H9 (cell line): ENCODE data around the gene CHI3L2. TPM values are rescaled to one million over a fixed set of nuclear protein-coding genes. Genes with fewer than 3 reads are reported as not detected.

Source experiments
- DNase-seq: peaks from one replicate; pipeline ENCODE4 v3.0.0-alpha.2; 2017
- H2AFZ ChIP-seq: one replicate; pipeline ENCODE4 v1.6.1; 2013; ENCODE audit warnings: mild to moderate bottlenecking, low read length, control low read depth, moderate library complexity
- H2AK5ac ChIP-seq: 2 replicates; pipeline ENCODE4 v1.6.1; 2013; ENCODE audit warnings: low read length, control low read depth, mixed read lengths; ENCODE audit not compliant: insufficient read length
- H2BK120ac ChIP-seq: one replicate; pipeline ENCODE4 v1.6.1; 2013; ENCODE audit warnings: low read depth, mild to moderate bottlenecking, low read length, control low read depth, inconsistent platforms; ENCODE audit not compliant: poor library complexity, severe bottlenecking
- H2BK12ac ChIP-seq: 2 replicates; pipeline ENCODE4 v1.6.1; 2013; ENCODE audit warnings: low read length, control low read depth, mixed read lengths, low read depth; ENCODE audit not compliant: insufficient read length
- H2BK15ac ChIP-seq: 2 replicates; pipeline ENCODE4 v1.6.1; 2013; ENCODE audit warnings: low read depth, low read length, control low read depth
- H2BK20ac ChIP-seq: one replicate; pipeline ENCODE4 v1.6.1; 2013; ENCODE audit warnings: low read depth, mild to moderate bottlenecking, low read length, control low read depth, inconsistent platforms; ENCODE audit not compliant: poor library complexity, severe bottlenecking
- H2BK5ac ChIP-seq: 2 replicates; pipeline ENCODE4 v1.6.1; 2013; ENCODE audit warnings: low read length, control low read depth, mixed read lengths; ENCODE audit not compliant: insufficient read length
- H3K14ac ChIP-seq: 2 replicates; pipeline ENCODE4 v1.6.1; 2013; ENCODE audit warnings: low read length, control low read depth; ENCODE audit not compliant: insufficient read depth
- H3K18ac ChIP-seq: 2 replicates; pipeline ENCODE4 v1.6.1; 2013; ENCODE audit warnings: low read depth, mild to moderate bottlenecking, mixed read lengths, low read length, control low read depth; ENCODE audit not compliant: insufficient read length
- H3K23ac ChIP-seq: 2 replicates; pipeline ENCODE4 v1.6.1; 2013; ENCODE audit warnings: low read length, control low read depth, mixed read lengths, low read depth; ENCODE audit not compliant: insufficient read length
- H3K23me2 ChIP-seq: 2 replicates; pipeline ENCODE4 v1.6.1; 2013; ENCODE audit warnings: low read depth, mild to moderate bottlenecking, mixed read lengths, low read length, control low read depth; ENCODE audit not compliant: insufficient read length, poor library complexity, severe bottlenecking
- H3K27ac ChIP-seq: 2 replicates; pipeline ENCODE4 v1.5.1; 2013; ENCODE audit warnings: low read length, control low read depth, mixed read lengths, low read depth; ENCODE audit not compliant: insufficient read length
- H3K27me3 ChIP-seq: 2 replicates; pipeline ENCODE4 v1.6.1; 2013; ENCODE audit warnings: low read length, control low read depth, inconsistent platforms; ENCODE audit not compliant: insufficient read depth
- H3K4ac ChIP-seq: 2 replicates; pipeline ENCODE4 v1.6.1; 2013; ENCODE audit warnings: low read depth, mild to moderate bottlenecking, control low read depth, inconsistent platforms, low read length, moderate library complexity
- H3K4me1 ChIP-seq: 2 replicates; pipeline ENCODE4 v1.6.1; 2013; ENCODE audit warnings: low read length, control low read depth, inconsistent platforms; ENCODE audit not compliant: insufficient read depth
- H3K4me2 ChIP-seq: 2 replicates; pipeline ENCODE4 v1.6.1; 2013; ENCODE audit warnings: low read length, control low read depth, mixed read lengths; ENCODE audit not compliant: insufficient read length, insufficient read depth
- H3K56ac ChIP-seq: 2 replicates; pipeline ENCODE4 v1.6.1; 2013; ENCODE audit warnings: low read depth, mild to moderate bottlenecking, mixed read lengths, low read length, control low read depth; ENCODE audit not compliant: insufficient read length
- H3K79me1 ChIP-seq: 2 replicates; pipeline ENCODE4 v1.6.1; 2013; ENCODE audit warnings: low read depth, mild to moderate bottlenecking, moderate library complexity, low read length, control low read depth, inconsistent platforms; ENCODE audit not compliant: insufficient read depth, poor library complexity, severe bottlenecking
- H3K79me2 ChIP-seq: 2 replicates; pipeline ENCODE4 v1.6.1; 2013; ENCODE audit warnings: low read length, control low read depth, inconsistent platforms; ENCODE audit not compliant: insufficient read depth
- H3K9ac ChIP-seq: 2 replicates; pipeline ENCODE4 v1.6.1; 2013; ENCODE audit warnings: low read length, control low read depth, mixed read lengths; ENCODE audit not compliant: insufficient read length; ENCODE audit errors: extremely low read depth
- H3K9me3 ChIP-seq: one replicate; pipeline ENCODE4 v1.6.1; 2013; ENCODE audit warnings: low read depth, low read length, inconsistent platforms; ENCODE audit not compliant: control insufficient read depth
- H3T11ph ChIP-seq: one replicate; pipeline ENCODE4 v1.6.1; 2013; ENCODE audit warnings: mild to moderate bottlenecking, low read length, control low read depth, inconsistent platforms
- H4K20me1 ChIP-seq: one replicate; pipeline ENCODE4 v1.6.1; 2013; ENCODE audit not compliant: control insufficient read depth, insufficient read length, insufficient read depth
- H4K5ac ChIP-seq: 2 replicates; pipeline ENCODE4 v1.6.1; 2013; ENCODE audit warnings: low read depth, mild to moderate bottlenecking, mixed read lengths, low read length, control low read depth; ENCODE audit not compliant: insufficient read length
- H4K8ac ChIP-seq: replicated peaks from 2 replicates; pipeline ENCODE4 v1.6.1; 2013; ENCODE audit warnings: low read length, control low read depth, mixed read lengths, low read depth; ENCODE audit not compliant: insufficient read length
- H4K91ac ChIP-seq: 2 replicates; pipeline ENCODE4 v1.6.1; 2013; ENCODE audit warnings: low read depth, mild to moderate bottlenecking, moderate library complexity, mixed read lengths, low read length, control low read depth; ENCODE audit not compliant: insufficient read length
- H3K27ac Mint-ChIP-seq, 3 experiments: 2 replicates in 2 of 3; 3 replicates in 1 of 3; pipeline ENCODE4 v1.8.0; 2020 to 2021; ENCODE audit warnings: mixed read lengths in 3 of 3, mild to moderate bottlenecking in 1 of 3, moderate library complexity in 1 of 3
- H3K27me3 Mint-ChIP-seq: 2 replicates; pipeline ENCODE4 v1.8.0; 2021; ENCODE audit warnings: low read depth, mild to moderate bottlenecking, moderate library complexity, mixed read lengths
- H3K36me3 Mint-ChIP-seq, 3 experiments: 2 replicates in 2 of 3; 3 replicates in 1 of 3; pipeline ENCODE4 v1.8.0; 2020 to 2021; ENCODE audit warnings: low read depth in 3 of 3, mixed read lengths in 3 of 3; ENCODE audit not compliant: insufficient read depth in 1 of 3
- H3K4me1 Mint-ChIP-seq, 2 experiments: 2 replicates each; pipeline ENCODE4 v1.8.0; 2020; ENCODE audit warnings: mixed read lengths in 2 of 2
- H3K4me3 Mint-ChIP-seq, 2 experiments: 2 replicates in 1 of 2; 3 replicates in 1 of 2; pipeline ENCODE4 v1.8.0; 2020 to 2021; ENCODE audit warnings: mild to moderate bottlenecking in 2 of 2, mixed read lengths in 2 of 2, moderate library complexity in 1 of 2
- H3K9me3 Mint-ChIP-seq, 2 experiments: 2 replicates in 1 of 2; 3 replicates in 1 of 2; pipeline ENCODE4 v1.8.0; 2020; ENCODE audit warnings: mild to moderate bottlenecking in 2 of 2, mixed read lengths in 2 of 2, moderate library complexity in 1 of 2
- WGBS: extraction: QIAGEN DNeasy Blood & Tissue Kit; methylation state at CpG from one replicate; pipeline ENCODE4 v1.1.7; 2013; ENCODE audit warnings: missing lambda C conversion rate, low lambda C conversion rate, mixed read lengths; ENCODE audit not compliant: insufficient read length; ENCODE audit errors: extremely low coverage; 5-methylcytosine and 5-hydroxymethylcytosine counted together
- total RNA-seq: library from RNA; stranded (reverse); gene quantifications from 2 replicates; pipeline ENCODE4 v1.2.1, GENCODE V29; 2021
- TF ChIP-seq, protein P1 (sequence below): fragments of 200-600 bp; sonication (generic); conservative IDR thresholded peaks from 3 replicates; pipeline ENCODE4 v1.8.0; 2021; ENCODE audit warnings: antibody characterized with exemption, mild to moderate bottlenecking

CHI3L2 gene
- total RNA-seq, 1 experiment from 2014 or later = not detected

DNA sequence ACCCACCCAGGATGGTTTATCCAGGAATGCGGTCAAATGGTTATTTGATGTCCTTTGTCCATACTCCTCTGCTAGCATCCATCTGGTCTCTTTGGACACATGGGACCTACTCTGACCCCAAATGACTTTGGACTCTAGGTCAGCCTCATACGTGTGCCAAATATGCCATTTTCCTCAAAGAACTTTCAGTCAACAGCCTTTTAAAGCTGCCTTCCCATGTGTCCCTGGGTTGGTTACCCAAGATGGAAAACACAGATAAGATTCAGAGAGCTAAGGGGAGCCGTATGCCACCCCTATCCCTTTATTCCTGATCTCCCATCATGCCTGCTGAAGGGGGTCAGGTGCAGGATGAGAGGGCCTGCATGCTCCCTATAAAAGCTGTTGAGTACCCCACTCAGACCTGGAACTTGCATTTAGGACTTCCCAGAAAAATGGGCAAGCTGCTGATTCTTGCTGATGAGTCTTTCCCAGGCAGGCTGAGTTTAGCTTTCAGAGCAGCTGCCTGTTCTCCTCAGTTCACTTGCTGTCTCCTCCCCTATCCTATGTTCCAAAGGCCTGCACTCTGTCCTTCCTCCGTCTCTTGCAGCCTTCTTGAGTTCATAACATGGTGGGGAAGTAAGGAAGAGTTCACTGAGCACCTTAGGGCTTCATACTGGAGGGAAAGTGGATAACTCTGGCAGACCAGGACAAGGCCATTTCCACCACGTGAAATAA lies 19.8 kb downstream of the CHI3L2 start:
- Histone ChIP-seq H2AK5ac (no peak overlapping the region), H4K20me1 (no peaks in the 10 kb centered on the region), H3K23ac (no peak overlapping the region), H2BK5ac (no peak overlapping the region), H3K14ac (no peak overlapping the region), H3K23me2 (no peaks in the 10 kb centered on the region), H3K4ac (no peak overlapping the region), H3K79me1 (no peaks in the 10 kb centered on the region), H3K4me2 (no peak overlapping the region), H4K5ac (no peak overlapping the region), H2BK12ac (no peak overlapping the region), H2BK120ac (no peak overlapping the region), H3K9ac (no peak overlapping the region), H3K27me3 (no peaks in the 10 kb centered on the region), H4K91ac (no peak overlapping the region), H3K18ac (no peak overlapping the region), H3K27ac (no peak overlapping the region), H2BK15ac (no peak overlapping the region), H2BK20ac (no peak overlapping the region), H2AFZ (no peak overlapping the region), H4K8ac (no peak overlapping the region), H3K79me2 (no peaks in the 10 kb centered on the region), H3K9me3 (no peaks in the 10 kb centered on the region), H3T11ph (no peak overlapping the region), H3K4me1 (no peaks in the 10 kb centered on the region), H3K56ac (no peak overlapping the region)
- no CpG with 5 or more reads among the region's 5 CpGs for WGBS
- no peaks in the 10 kb centered on the region for H3K9me3 Mint-ChIP-seq
- no peaks in the 10 kb centered on the region for H3K36me3 Mint-ChIP-seq
- H3K4me1 Mint-ChIP-seq = peaks cover 6 to 9% of the 10 kb centered on the region in 2 experiments
- DNase-seq = no peak
- H3K4me3 Mint-ChIP-seq = no peak overlapping the region
- H3K27ac Mint-ChIP-seq = no peak overlapping the region
- TF ChIP-seq, protein P1, sequence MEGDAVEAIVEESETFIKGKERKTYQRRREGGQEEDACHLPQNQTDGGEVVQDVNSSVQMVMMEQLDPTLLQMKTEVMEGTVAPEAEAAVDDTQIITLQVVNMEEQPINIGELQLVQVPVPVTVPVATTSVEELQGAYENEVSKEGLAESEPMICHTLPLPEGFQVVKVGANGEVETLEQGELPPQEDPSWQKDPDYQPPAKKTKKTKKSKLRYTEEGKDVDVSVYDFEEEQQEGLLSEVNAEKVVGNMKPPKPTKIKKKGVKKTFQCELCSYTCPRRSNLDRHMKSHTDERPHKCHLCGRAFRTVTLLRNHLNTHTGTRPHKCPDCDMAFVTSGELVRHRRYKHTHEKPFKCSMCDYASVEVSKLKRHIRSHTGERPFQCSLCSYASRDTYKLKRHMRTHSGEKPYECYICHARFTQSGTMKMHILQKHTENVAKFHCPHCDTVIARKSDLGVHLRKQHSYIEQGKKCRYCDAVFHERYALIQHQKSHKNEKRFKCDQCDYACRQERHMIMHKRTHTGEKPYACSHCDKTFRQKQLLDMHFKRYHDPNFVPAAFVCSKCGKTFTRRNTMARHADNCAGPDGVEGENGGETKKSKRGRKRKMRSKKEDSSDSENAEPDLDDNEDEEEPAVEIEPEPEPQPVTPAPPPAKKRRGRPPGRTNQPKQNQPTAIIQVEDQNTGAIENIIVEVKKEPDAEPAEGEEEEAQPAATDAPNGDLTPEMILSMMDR = no peak
- H3K27me3 Mint-ChIP-seq = peaks cover 3% of the 10 kb centered on the region
